HuH-7.5 (cell line): ENCODE results near the gene DPYSL5.
A peak's percentile ranks its signal among the peaks of the same experiment; 100 is the strongest.

Experiments used
- DNase-seq: peaks from one replicate; pipeline ENCODE4 v3.0.0; 2011; ENCODE audit warnings: low spot score

The DPYSL5 gene

GRCh38 chr2:26845021-26845420 is 2.9 kb upstream of the DPYSL5 start:
- DNase-seq: no peak

DNA sequence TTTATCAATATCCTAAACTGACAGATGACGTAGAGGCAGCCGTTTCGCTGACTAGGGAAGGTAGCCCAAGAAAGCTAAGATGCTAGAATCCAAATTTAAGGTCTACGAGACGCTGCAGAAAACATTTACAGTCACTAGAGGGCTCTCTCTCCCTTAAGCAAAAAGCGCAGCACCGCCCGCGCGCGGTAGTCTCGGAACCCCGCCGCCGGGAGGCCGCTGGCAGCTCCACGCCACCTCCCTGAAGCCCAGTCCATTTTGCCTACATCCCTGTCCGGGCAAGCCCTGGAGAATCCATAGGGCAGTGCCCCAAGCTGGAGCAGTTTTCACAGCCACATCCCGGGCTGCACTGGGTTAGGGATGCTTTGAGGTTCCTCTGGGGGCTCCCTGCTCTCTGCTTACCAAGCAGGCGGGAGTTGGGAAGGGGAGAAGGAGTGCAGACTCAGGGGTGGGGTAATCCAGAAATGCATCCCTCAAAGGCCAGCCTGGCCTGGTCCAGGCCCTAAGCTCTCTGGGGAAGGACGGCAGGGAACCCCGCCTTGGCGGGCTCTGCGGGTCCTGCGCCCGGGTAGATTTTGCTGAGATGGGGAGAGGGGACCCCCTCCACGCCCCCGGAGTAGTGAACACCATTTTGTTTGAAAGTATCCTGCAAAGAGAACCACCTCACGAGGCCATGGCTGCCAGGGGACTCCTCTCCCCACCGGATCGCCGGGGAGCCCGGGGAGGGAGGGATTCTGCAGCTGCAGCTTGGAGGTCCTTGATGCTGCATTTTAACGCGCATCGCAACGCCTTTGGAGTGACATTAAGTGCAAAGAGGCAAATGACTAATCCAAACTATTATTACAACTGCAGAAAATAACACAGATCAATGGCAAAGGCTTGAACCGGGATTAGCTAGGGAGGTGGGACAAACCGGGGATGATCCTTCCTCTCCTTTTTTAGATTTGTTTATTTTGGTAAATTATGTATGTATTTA is 1.3 kb upstream of the DPYSL5 start:
- DNase-seq: peak; percentile 59

- DNase-seq: no peak
These were observed 651 bp upstream of the DPYSL5 start for GRCh38 chr2:26847307-26847654.

- peak; percentile 63 for DNase-seq
These were observed 564 bp downstream of the DPYSL5 start for GRCh38 chr2:26848336-26849055.

DNA sequence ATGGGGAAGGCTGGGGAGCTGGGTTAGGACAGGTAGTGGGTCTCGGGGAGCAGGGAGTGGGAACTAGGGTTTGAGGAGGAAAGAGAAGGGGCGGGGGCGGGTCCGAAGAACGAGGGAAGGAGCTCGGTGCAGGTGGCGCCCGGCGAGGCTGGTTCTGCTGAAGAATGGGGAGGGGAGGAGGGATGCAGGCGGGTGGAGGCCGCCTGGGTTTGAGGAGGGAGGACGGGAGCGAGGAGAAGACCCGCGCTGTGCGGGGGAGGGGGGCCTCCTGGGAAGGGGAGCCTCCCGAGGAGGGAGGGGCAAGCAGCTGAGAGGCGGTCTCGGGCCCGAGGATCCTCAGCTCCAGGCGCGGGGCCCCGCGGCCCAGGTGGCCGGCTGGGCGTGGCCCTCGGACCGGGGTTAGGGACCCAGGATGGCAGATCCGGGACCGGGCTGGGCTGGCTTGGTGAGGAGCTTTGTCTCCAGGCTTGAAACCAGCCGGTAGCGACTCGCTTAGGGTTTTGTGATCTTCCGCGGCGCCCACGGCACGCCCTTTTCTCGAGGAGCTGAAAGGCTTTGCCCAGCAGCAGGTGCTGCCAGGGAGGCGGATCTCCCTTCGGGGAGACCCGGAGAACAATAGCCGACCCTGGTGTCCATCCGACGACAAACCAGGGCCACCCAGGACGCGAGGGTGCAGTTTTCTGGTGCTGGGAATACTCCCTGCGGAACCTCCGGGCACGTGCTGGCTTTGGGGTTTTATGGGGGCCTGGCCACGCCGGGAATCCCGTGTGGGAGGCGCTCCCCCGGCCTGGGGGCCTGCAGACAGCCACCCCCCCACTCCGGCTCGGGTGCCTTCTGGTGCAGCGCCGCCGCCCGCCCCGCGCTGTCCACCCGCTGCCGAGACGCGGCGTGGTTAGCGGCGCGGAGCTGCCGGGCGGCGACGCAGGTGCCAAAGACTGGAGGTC is 1.4 kb downstream of the DPYSL5 start:
- peak; percentile 37 for DNase-seq

DNA sequence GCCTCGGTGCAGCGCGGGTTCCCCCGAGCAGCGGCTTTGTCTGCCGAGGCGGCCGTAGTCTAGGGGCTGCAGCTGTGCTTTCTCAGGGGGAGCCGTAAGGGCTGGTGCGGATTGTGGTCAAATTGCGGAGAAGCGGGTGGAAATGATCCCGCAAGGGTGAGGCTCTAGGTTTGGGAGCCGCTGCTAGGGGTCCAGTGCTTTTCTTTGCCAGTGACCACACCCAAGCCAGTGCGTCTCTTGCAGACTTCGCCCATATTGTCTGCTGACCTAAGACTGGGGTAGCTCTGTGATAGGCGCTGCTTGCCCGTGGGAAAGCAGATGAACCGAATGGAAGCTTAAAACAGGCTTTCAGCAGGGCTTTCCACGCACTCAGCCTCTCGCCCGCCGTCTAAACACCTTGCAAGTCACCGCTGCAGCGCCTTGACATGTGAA is 2.1 kb downstream of the DPYSL5 start:
- DNase-seq: no peak

DNA sequence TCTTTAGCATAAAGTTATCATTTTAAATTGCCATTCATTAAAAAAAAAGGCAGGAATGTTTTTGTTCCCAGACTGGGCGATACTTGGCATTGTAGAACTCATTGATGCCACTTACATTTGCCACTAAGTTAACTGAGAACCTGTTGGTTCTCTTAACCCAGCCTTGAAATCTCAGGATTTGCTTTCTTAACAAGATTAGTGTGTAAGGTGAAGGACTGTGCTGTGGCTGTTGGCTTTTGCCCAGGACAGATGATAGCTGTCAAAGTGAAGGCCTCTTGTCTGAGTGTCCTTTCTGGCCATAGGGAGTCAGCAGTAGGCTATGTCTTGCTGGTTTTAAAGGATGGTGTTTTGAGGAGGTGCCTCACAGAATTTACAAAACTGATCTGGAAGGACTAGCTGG is 2.6 kb downstream of the DPYSL5 start:
- DNase-seq: no peak

- DNase-seq: no peak
These were observed 4.7 kb downstream of the DPYSL5 start for GRCh38 chr2:26852405-26853306.

DNA sequence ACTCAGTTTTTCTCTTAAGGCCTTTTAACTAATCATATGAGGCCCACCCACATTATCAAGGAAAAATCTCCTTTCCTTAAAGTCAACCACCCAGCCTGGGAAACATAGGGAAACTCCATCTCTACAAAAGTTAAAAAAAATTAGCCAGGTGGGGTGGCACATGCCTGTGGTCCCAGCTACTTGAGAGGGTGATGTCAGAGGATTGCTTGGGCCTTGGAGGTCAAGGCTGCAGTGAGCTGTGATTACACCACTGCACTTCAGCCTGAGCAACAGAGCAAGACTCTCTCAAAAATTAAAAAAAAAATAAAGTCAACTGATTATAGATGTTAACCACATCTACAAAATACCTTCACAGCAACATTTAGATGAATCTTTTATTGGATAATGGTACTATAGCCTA is 5.8 kb downstream of the DPYSL5 start:
- no peak for DNase-seq

DNA sequence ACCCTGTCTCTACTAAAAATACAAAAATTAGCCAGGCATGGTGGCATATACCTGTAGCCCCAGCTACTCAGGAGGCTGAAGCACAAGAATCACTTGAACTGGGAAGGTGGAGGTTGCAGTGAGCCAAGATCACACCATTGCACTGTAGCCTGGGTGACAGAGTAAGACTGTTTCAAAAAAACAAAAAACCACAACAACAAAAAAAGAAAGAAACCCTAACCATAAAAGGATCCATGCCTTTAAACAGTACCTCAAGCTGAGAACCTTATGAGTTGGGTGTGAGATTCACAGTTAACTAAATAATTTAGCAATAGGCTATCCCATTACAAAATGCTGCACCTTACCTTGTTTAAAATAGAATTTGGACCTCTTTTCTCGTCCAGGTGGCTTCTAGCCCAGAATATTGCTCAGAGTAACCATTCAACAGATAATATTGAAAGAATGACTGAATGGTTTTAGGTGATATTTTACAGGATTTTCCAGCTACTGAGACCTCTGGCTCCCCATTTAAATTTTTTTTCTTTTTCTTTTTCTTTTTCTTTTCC is 6.4 kb downstream of the DPYSL5 start:
- no peak for DNase-seq

DNA sequence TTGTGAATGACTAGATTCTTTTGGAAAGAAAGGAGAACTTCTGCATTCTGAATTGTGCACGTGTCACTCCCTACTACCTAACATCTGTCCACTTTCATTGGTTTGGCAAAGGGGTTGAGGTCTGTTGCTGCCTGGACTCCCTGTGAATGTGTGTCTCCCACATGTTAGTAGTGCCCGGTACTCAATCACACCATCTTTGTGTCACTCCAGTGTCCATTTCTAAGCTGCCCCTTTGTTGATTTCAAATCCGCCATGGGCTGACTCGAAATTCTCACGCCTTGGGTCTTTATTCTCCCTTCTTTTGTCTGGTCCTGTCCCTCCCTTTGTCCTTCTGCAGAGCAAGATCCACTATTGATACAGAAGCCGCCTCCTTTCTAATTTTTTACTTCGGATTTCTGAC is 7.5 kb downstream of the DPYSL5 start:
- no peak for DNase-seq

DNA sequence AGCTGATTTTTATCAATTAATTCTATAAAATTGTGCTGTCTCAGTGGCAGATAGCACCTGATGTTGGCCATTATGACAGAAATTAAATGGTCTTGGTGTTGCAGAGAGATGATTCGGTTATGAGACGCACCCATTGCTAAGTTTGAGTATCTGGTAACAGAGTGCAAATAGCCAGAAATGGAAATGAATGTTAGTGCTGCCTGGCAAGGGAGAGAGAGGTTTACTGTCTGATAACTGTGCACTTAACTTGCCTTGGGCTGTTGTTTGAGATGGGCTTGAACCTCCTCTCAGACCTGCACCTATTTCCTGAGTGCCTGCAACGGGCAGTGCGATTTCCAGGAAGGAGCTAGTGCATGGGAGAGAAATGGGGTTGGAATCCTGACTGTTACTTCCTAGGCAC is 11.7 kb downstream of the DPYSL5 start:
- no peak for DNase-seq

GRCh38 chr2:26860211-26860850 is 12.4 kb downstream of the DPYSL5 start:
- DNase-seq: no peak

- DNase-seq: no peak
These were observed 13.8 kb downstream of the DPYSL5 start for GRCh38 chr2:26861610-26862224.

GRCh38 chr2:26864226-26864625 is 16.3 kb downstream of the DPYSL5 start:
- DNase-seq: no peak

GRCh38 chr2:26864646-26865045 is 16.7 kb downstream of the DPYSL5 start:
- DNase-seq: no peak

- no peak for DNase-seq
These were observed 22.7 kb downstream of the DPYSL5 start for GRCh38 chr2:26870585-26871095.

GRCh38 chr2:26873286-26873983 is 25.5 kb downstream of the DPYSL5 start:
- no peak for DNase-seq

GRCh38 chr2:26874514-26874913 is 26.6 kb downstream of the DPYSL5 start:
- no peak for DNase-seq
